Measurements from ENCODE around the gene FBLN2.

The FBLN2 gene

GRCh38 chr3:13671482-13672233 lies 122.7 kb downstream of the FBLN2 start:
- no peak for DNase-seq

- DNase-seq, result no peak
Observed at GRCh38 chr3:13673207-13673606, 124.3 kb downstream of the FBLN2 start.

GRCh38 chr3:13674538-13675185 lies 125.7 kb downstream of the FBLN2 start:
- DNase-seq, result no peak

GRCh38 chr3:13676356-13677017 lies 127.6 kb downstream of the FBLN2 start:
- DNase-seq, result no peak

- no peak for DNase-seq
Observed at GRCh38 chr3:13677272-13677671, 128.3 kb downstream of the FBLN2 start.

GRCh38 chr3:13681931-13682330 lies 133.0 kb downstream of the FBLN2 start:
- no peak for DNase-seq

- no peak for DNase-seq
Observed at GRCh38 chr3:13682331-13683013, 133.5 kb downstream of the FBLN2 start.

GRCh38 chr3:13683288-13683687 lies 134.4 kb downstream of the FBLN2 start:
- no peak for DNase-seq

GRCh38 chr3:13683772-13684171 lies 134.8 kb downstream of the FBLN2 start:
- no peak for DNase-seq

GRCh38 chr3:13684350-13684749 lies 135.4 kb downstream of the FBLN2 start:
- DNase-seq, result no peak

- no peak for DNase-seq
Observed at GRCh38 chr3:13684854-13685253, 135.9 kb downstream of the FBLN2 start.

GRCh38 chr3:13685721-13686120 lies 136.8 kb downstream of the FBLN2 start:
- DNase-seq, result no peak

GRCh38 chr3:13686367-13687160 lies 137.6 kb downstream of the FBLN2 start:
- no peak for DNase-seq

- DNase-seq, result no peak
Observed at GRCh38 chr3:13687517-13687943, 138.6 kb downstream of the FBLN2 start.

All from activated T-cell treated with anti-CD3 and anti-CD28 coated beads, Interleukin-2, amount 50 U/mL, for 1 hour (primary cell).